Measurements from ENCODE around the gene OR52W1.
"Not testable (repeated sequence)": the region's sequence is repeated elsewhere in the genome, so short reads cannot be mapped to it uniquely, and the experiment has no call there.

The OR52W1 gene

GRCh38 chr11:6219359-6219758 is 20.3 kb downstream of the OR52W1 start:
- DNase-seq = no peak

- DNase-seq = no peak
Observed at GRCh38 chr11:6223854-6224253, 24.8 kb downstream of the OR52W1 start.

- DNase-seq = no peak
Observed at GRCh38 chr11:6224421-6224820, 25.4 kb downstream of the OR52W1 start.

GRCh38 chr11:6225024-6225423 is 26.0 kb downstream of the OR52W1 start:
- no peak for DNase-seq

- no peak for DNase-seq
Observed at GRCh38 chr11:6225896-6226295, 26.9 kb downstream of the OR52W1 start.

- no peak for DNase-seq
Observed at GRCh38 chr11:6228520-6228919, 29.5 kb downstream of the OR52W1 start.

GRCh38 chr11:6229911-6230310 is 30.9 kb downstream of the OR52W1 start:
- no peak for DNase-seq

- no peak for DNase-seq
Observed at GRCh38 chr11:6232899-6233298, 33.9 kb downstream of the OR52W1 start.

- no peak for DNase-seq
Observed at GRCh38 chr11:6233984-6234386, 35.0 kb downstream of the OR52W1 start.

GRCh38 chr11:6234387-6235107 is 35.5 kb downstream of the OR52W1 start, which contains the start of gene FHIP1B:
FHIP1B (minus strand) TSS chr11:6234636; CDS start chr11:6224516, 10,120 bp downstream.
- peak; percentile 99 for DNase-seq

- no peak for DNase-seq
Observed at GRCh38 chr11:6237266-6237665, 38.2 kb downstream of the OR52W1 start.

GRCh38 chr11:6237761-6238302 is 38.8 kb downstream of the OR52W1 start:
- DNase-seq = no peak

GRCh38 chr11:6238902-6239301 is 39.9 kb downstream of the OR52W1 start, which contains the start of gene CNGA4:
CNGA4 (plus strand) TSS chr11:6239089; CDS start chr11:6239207, 118 bp downstream.
- no peak for DNase-seq

GRCh38 chr11:6240139-6240538 is 41.1 kb downstream of the OR52W1 start:
- DNase-seq = no peak

- DNase-seq = no peak
Observed at GRCh38 chr11:6240781-6241180, 41.8 kb downstream of the OR52W1 start.

- no peak for DNase-seq
Observed at GRCh38 chr11:6241316-6241715, 42.3 kb downstream of the OR52W1 start.

GRCh38 chr11:6245536-6245935 is 46.5 kb downstream of the OR52W1 start:
- no peak for DNase-seq

GRCh38 chr11:6248248-6248647 is 49.2 kb downstream of the OR52W1 start:
- DNase-seq = no peak

- DNase-seq = not testable (repeated sequence)
Observed at GRCh38 chr11:6248897-6249296, 49.9 kb downstream of the OR52W1 start.
